Measurements from ENCODE around the gene KLHDC9. TPM values are rescaled to one million over a fixed set of nuclear protein-coding genes. Genes with fewer than 3 reads are reported as not detected.

Gene KLHDC9
- total and polyA plus RNA-seq, 2 of the 13 experiments (the other 11 are each of a cell fraction or from before 2014, with no cell fraction given), result 2.9 TPM

DNA sequence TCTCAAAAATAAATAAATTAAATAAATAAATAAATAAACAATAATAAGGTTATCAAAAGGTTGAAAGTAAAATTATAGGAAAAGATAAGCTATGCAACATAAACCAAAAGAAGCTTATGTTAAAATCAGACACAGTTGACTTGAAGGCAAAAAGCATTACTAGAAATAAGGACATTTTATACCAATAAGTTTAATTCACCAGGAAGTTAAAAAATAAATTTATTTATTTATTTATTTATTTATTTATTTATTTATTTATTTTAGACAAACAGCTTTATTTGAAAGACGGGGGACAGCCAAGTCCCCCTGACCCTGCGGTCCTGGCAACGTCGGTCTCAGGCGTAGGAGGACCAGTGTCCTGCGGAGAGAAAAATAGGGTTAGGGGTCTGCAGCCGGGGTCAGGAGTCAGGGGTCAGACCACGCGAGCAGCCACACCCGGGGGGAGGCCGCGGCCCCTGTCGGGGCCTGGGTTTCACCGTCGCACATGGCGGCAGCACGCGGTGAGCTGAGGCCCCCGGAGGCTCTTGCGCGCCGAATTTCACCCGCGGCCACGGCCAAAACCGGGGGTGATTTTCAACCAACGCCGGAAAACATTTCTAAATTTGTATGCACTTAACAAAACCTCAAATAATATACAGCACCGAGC is 42.7 kb downstream of the KLHDC9 start:
- TF ChIP-seq ZNF33A (CRISPR knock-in tag; IDR thresholded peaks at IDR 0.05; ENCODE audit: borderline replicate concordance), result no peak
- TF ChIP-seq KDM5B (CRISPR knock-in tag; IDR thresholded peaks at IDR 0.05; ENCODE audit: borderline replicate concordance), result no peak
- no peak for TF ChIP-seq POGZ (CRISPR knock-in tag; IDR thresholded peaks at IDR 0.05)
- TF ChIP-seq MXI1 (IDR thresholded peaks at IDR 0.05; ENCODE audit: borderline replicate concordance, low read depth, low read length), result no peak
- TF ChIP-seq, protein P1, sequence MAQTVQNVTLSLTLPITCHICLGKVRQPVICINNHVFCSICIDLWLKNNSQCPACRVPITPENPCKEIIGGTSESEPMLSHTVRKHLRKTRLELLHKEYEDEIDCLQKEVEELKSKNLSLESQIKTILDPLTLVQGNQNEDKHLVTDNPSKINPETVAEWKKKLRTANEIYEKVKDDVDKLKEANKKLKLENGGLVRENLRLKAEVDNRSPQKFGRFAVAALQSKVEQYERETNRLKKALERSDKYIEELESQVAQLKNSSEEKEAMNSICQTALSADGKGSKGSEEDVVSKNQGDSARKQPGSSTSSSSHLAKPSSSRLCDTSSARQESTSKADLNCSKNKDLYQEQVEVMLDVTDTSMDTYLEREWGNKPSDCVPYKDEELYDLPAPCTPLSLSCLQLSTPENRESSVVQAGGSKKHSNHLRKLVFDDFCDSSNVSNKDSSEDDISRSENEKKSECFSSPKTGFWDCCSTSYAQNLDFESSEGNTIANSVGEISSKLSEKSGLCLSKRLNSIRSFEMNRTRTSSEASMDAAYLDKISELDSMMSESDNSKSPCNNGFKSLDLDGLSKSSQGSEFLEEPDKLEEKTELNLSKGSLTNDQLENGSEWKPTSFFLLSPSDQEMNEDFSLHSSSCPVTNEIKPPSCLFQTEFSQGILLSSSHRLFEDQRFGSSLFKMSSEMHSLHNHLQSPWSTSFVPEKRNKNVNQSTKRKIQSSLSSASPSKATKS (CRISPR knock-in tag; IDR thresholded peaks at IDR 0.05), result no peak
- TF ChIP-seq RXRB (CRISPR knock-in tag; IDR thresholded peaks at IDR 0.05; ENCODE audit: borderline replicate concordance), result no peak
- no peak for TF ChIP-seq NFYC (CRISPR knock-in tag; IDR thresholded peaks at IDR 0.05)
- TF ChIP-seq ZNF670 (CRISPR knock-in tag; IDR thresholded peaks at IDR 0.05; ENCODE audit: borderline replicate concordance), result no peak
- TF ChIP-seq GATAD2A (CRISPR knock-in tag; IDR thresholded peaks at IDR 0.05), result no peak
- TF ChIP-seq RORA (CRISPR knock-in tag; IDR thresholded peaks at IDR 0.05), result no peak
- no peak for TF ChIP-seq ZNF558 (CRISPR knock-in tag; IDR thresholded peaks at IDR 0.05; ENCODE audit: borderline replicate concordance)
- TF ChIP-seq ZSCAN20 (CRISPR knock-in tag; IDR thresholded peaks at IDR 0.05; ENCODE audit: borderline replicate concordance), result no peak
- TF ChIP-seq MATR3 (CRISPR knock-in tag; IDR thresholded peaks at IDR 0.05), result no peak
- TF ChIP-seq ZNF331 (CRISPR knock-in tag; IDR thresholded peaks at IDR 0.05), result no peak
- TF ChIP-seq ETV5 (CRISPR knock-in tag; IDR thresholded peaks at IDR 0.05; ENCODE audit: borderline replicate concordance), result no peak
- TF ChIP-seq BHLHE40 (IDR thresholded peaks at IDR 0.05; ENCODE audit: low read length), result no peak
- FAIRE-seq (no peak), DNase-seq (ENCODE audit: low spot score) (no peak), ATAC-seq (no peak)
- POLR2A ChIA-PET, result interaction anchor here (1.0 kb wide), 1 partner anchor 9 kb away, joined by 3 read pairs; the partner anchor contains the start of gene DEDD
- BruUV-seq (replicated peaks), result no TSS peak
- CTCF ChIA-PET (ENCODE audit: low intra/inter-chr PET ratio, low total read pairs), result no interaction called here
- H3K4me2 ChIP-seq (ENCODE audit: low read depth, low read length), result no peak overlapping the region
- no peaks in the 10 kb centered on the region for H3K79me2 ChIP-seq (ENCODE audit: insufficient read depth, low read length)
- intact Hi-C loops (cut with micrococcal nuclease; ENCODE audit: unreplicated experiment) (no loop called here), in situ Hi-C loops (cut with HindIII; ENCODE audit: extremely low pct_ligation_motif_present, low pct_unique_long_range_greater_than_20kb) (no loop called here)
- H3K36me3 ChIP-seq (replicated peaks in 1 of 2; ENCODE audit: control insufficient read depth in 1 of 2, insufficient read depth in 2 of 2, low read length in 2 of 2), result no peaks in the 10 kb centered on the region
- no peaks in the 10 kb centered on the region for H3K27me3 ChIP-seq (ENCODE audit: control insufficient read depth in 1 of 2, insufficient read depth in 2 of 2, low read length in 2 of 2)
- H3K9ac ChIP-seq (ENCODE audit: insufficient read depth, low read depth, low read length), result no peak overlapping the region
- H3K4me3 ChIP-seq (replicated peaks in 1 of 3; ENCODE audit: insufficient read depth in 1 of 3, low read depth in 2 of 3, low read length in 3 of 3), result no peak overlapping the region
- H3K4me1 ChIP-seq (ENCODE audit: insufficient read depth, low read length), result no peaks in the 10 kb centered on the region
- no peak overlapping the region for H2AFZ ChIP-seq (ENCODE audit: low read length)
- WGBS (ENCODE audit: low lambda C conversion rate), result 95% methylated on average over 29 of the region's 29 CpGs
- no peaks in the 10 kb centered on the region for H3K9me3 ChIP-seq (ENCODE audit: low read length)
- H3K27ac ChIP-seq (ENCODE audit: extremely low read length, insufficient read depth, low read length), result no peak overlapping the region
- no peaks in the 10 kb centered on the region for H4K20me1 ChIP-seq (ENCODE audit: insufficient read depth, low read length)

Measured in HepG2 (cell line).